Mesothelial cell of epicardium (in vitro differentiated cells): ENCODE data around the gene WWOX. TPM values are rescaled to one million over a fixed set of nuclear protein-coding genes. Genes with fewer than 3 reads are reported as not detected.

ENCODE experiments used
- DNase-seq, 2 experiments: peaks; one replicate each; pipeline ENCODE4 v3.0.0; 2021; ENCODE audit warnings: low spot score in 2 of 2; ENCODE audit not compliant: unreplicated experiment in 2 of 2
- H3K27ac Mint-ChIP-seq: 2 replicates; pipeline ENCODE4 v1.8.0; 2021; ENCODE audit warnings: mixed read lengths
- H3K27me3 Mint-ChIP-seq: 2 replicates; pipeline ENCODE4 v1.8.0; 2021; ENCODE audit warnings: low read depth, mixed read lengths
- H3K36me3 Mint-ChIP-seq: 2 replicates; pipeline ENCODE4 v1.8.0; 2021; ENCODE audit warnings: mixed read lengths
- H3K4me1 Mint-ChIP-seq: 2 replicates; pipeline ENCODE4 v1.8.0; 2021; ENCODE audit warnings: mixed read lengths
- H3K4me3 Mint-ChIP-seq: 2 replicates; pipeline ENCODE4 v1.8.0; 2021; ENCODE audit warnings: mild to moderate bottlenecking, moderate library complexity, mixed read lengths
- H3K9me3 Mint-ChIP-seq: 2 replicates; pipeline ENCODE4 v1.8.0; 2021; ENCODE audit warnings: mixed read lengths
- CTCF ChIP-seq: fragments of 200-600 bp; sonication (generic); IDR thresholded peaks from one replicate; pipeline ENCODE4 v1.5.0; 2021; ENCODE audit warnings: antibody characterized with exemption; ENCODE audit not compliant: unreplicated experiment
- total RNA-seq: library from RNA; stranded (reverse); gene quantifications from 3 replicates; pipeline ENCODE4 v1.2.1, GENCODE V29; 2021

WWOX gene
- total RNA-seq, 1 donor from 2014 or later, result 29.7 TPM

GRCh38 chr16:78448658-78449271 is 349.3 kb downstream of the WWOX start:
- no peaks in the 10 kb centered on the region for H3K27me3 Mint-ChIP-seq
- no peak overlapping the region for H3K27ac Mint-ChIP-seq
- TF ChIP-seq CTCF, result no peak
- peaks cover 8% of the 10 kb centered on the region for H3K4me1 Mint-ChIP-seq
- H3K36me3 Mint-ChIP-seq, result no peaks in the 10 kb centered on the region
- H3K4me3 Mint-ChIP-seq, result no peak overlapping the region
- no peak for DNase-seq
- peaks cover 4% of the 10 kb centered on the region for H3K9me3 Mint-ChIP-seq

GRCh38 chr16:78450255-78450654 is 350.8 kb downstream of the WWOX start:
- Mint-ChIP-seq H3K27ac (no peak overlapping the region), H3K36me3 (no peaks in the 10 kb centered on the region), H3K27me3 (no peaks in the 10 kb centered on the region), H3K4me3 (no peak overlapping the region), H3K9me3 (peaks cover 4% of the 10 kb centered on the region), H3K4me1 (peaks cover 8% of the 10 kb centered on the region)
- no peak for DNase-seq
- no peak for TF ChIP-seq CTCF

GRCh38 chr16:78452025-78452555 is 352.6 kb downstream of the WWOX start:
- DNase-seq, result no peak
- Mint-ChIP-seq H3K36me3 (no peaks in the 10 kb centered on the region), H3K9me3 (peaks cover 4% of the 10 kb centered on the region), H3K27me3 (no peaks in the 10 kb centered on the region), H3K4me1 (peaks cover 6% of the 10 kb centered on the region), H3K27ac (no peak overlapping the region), H3K4me3 (no peak overlapping the region)
- TF ChIP-seq CTCF, result no peak

GRCh38 chr16:78455861-78456260 is 356.4 kb downstream of the WWOX start:
- Mint-ChIP-seq H3K9me3 (peaks cover 4% of the 10 kb centered on the region), H3K4me3 (no peak overlapping the region), H3K36me3 (no peaks in the 10 kb centered on the region), H3K27ac (no peak overlapping the region), H3K27me3 (no peaks in the 10 kb centered on the region), H3K4me1 (peaks cover 10% of the 10 kb centered on the region)
- TF ChIP-seq CTCF, result no peak
- no peak for DNase-seq

GRCh38 chr16:78458588-78458987 is 359.1 kb downstream of the WWOX start:
- TF ChIP-seq CTCF, result no peak
- H3K4me3 Mint-ChIP-seq, result no peak overlapping the region
- H3K4me1 Mint-ChIP-seq, result peaks cover 29% of the 10 kb centered on the region
- DNase-seq, result no peak
- no peaks in the 10 kb centered on the region for H3K9me3 Mint-ChIP-seq
- no peak overlapping the region for H3K27ac Mint-ChIP-seq
- H3K36me3 Mint-ChIP-seq, result no peaks in the 10 kb centered on the region
- H3K27me3 Mint-ChIP-seq, result no peaks in the 10 kb centered on the region
